WTC11 (cell line): ENCODE data around the gene BAIAP2. TPM values are rescaled to one million over a fixed set of nuclear protein-coding genes. Genes with fewer than 3 reads are reported as not detected.

ENCODE experiments used
- ATAC-seq: fragments of 200-7000 bp; cut with Tn5 transposase; 2 replicates; pipeline ENCODE4 v1.10.0; 2021; ENCODE audit warnings: mild to moderate bottlenecking, moderate library complexity
- CTCF ChIA-PET: fragments of 300-600 bp; sonication (Branson Sonifier 250); formaldehyde crosslinking; loops from one replicate; lab custom pipeline; 2021; ENCODE audit warnings: antibody characterized with exemption; lab: Charles Lee
- POLR2A ChIA-PET: fragments of 350-600 bp; sonication (Branson Sonifier 250); formaldehyde crosslinking; loops from one replicate; lab custom pipeline; 2021; ENCODE audit warnings: antibody characterized with exemption; lab: Charles Lee
- DNase-seq: peaks from one replicate; pipeline ENCODE4 v3.0.0; 2021; ENCODE audit warnings: low spot score
- H3K27ac Mint-ChIP-seq: 2 replicates; pipeline ENCODE4 v1.8.0; 2021; ENCODE audit warnings: mixed read lengths
- H3K27me3 Mint-ChIP-seq: 2 replicates; pipeline ENCODE4 v1.8.0; 2021; ENCODE audit warnings: low read depth, mild to moderate bottlenecking, moderate library complexity, mixed read lengths
- H3K36me3 Mint-ChIP-seq: 2 replicates; pipeline ENCODE4 v1.8.0; 2021; ENCODE audit warnings: mixed read lengths
- H3K4me1 Mint-ChIP-seq: 2 replicates; pipeline ENCODE4 v1.8.0; 2022; ENCODE audit warnings: mixed read lengths
- H3K4me3 Mint-ChIP-seq: 2 replicates; pipeline ENCODE4 v1.8.0; 2021; ENCODE audit warnings: mild to moderate bottlenecking, moderate library complexity, mixed read lengths
- H3K9me3 Mint-ChIP-seq: 2 replicates; pipeline ENCODE4 v1.8.0; 2021; ENCODE audit warnings: mixed read lengths
- ATF3 ChIP-seq: sonication (generic); formaldehyde crosslinking; conservative IDR thresholded peaks from 2 replicates; pipeline ENCODE4 v1.8.1; 2022; ENCODE audit warnings: mild to moderate bottlenecking, missing genetic modification reagents
- HMGA2 ChIP-seq: fragments of 250-450 bp; sonication (Bioruptor Pico); IDR thresholded peaks from 2 replicates; pipeline ENCODE4 v1.4.0; 2021; ENCODE audit warnings: mild to moderate bottlenecking, moderate library complexity
- KAT7 ChIP-seq: sonication (generic); formaldehyde crosslinking; IDR thresholded peaks from 2 replicates; pipeline ENCODE4 v1.8.1; 2023; ENCODE audit warnings: missing genetic modification reagents, mild to moderate bottlenecking, borderline replicate concordance
- NFYB ChIP-seq: sonication (generic); formaldehyde crosslinking; conservative IDR thresholded peaks from 2 replicates; pipeline ENCODE4 v1.8.0; 2022; ENCODE audit warnings: low read depth, missing genetic modification reagents
- NR3C1 ChIP-seq: sonication (generic); formaldehyde crosslinking; conservative IDR thresholded peaks from 2 replicates; pipeline ENCODE4 v1.8.1; 2023; ENCODE audit warnings: low read depth, mild to moderate bottlenecking, missing genetic modification reagents
- OVOL2 ChIP-seq: fragments of 250-450 bp; sonication (Bioruptor Pico); IDR thresholded peaks from 2 replicates; pipeline ENCODE4 v1.9.0; 2021; ENCODE audit warnings: mild to moderate bottlenecking, borderline replicate concordance
- SMAD4 ChIP-seq: sonication (generic); formaldehyde crosslinking; IDR thresholded peaks from 2 replicates; pipeline ENCODE4 v1.8.0; 2022; ENCODE audit warnings: mild to moderate bottlenecking, missing genetic modification reagents
- TEAD1 ChIP-seq: sonication (generic); formaldehyde crosslinking; IDR thresholded peaks from 2 replicates; pipeline ENCODE4 v1.8.0; 2022; ENCODE audit warnings: mild to moderate bottlenecking, missing genetic modification reagents
- ZNF121 ChIP-seq: sonication (generic); formaldehyde crosslinking; IDR thresholded peaks from 2 replicates; pipeline ENCODE4 v1.8.0; 2023; ENCODE audit warnings: missing genetic modification reagents
- ZNF219 ChIP-seq: sonication (generic); formaldehyde crosslinking; IDR thresholded peaks from 2 replicates; pipeline ENCODE4 v1.8.0; 2023; ENCODE audit warnings: missing genetic modification reagents, mild to moderate bottlenecking, borderline replicate concordance
- ZNF232 ChIP-seq: sonication (generic); formaldehyde crosslinking; IDR thresholded peaks from 2 replicates; pipeline ENCODE4 v1.8.0; 2022; ENCODE audit warnings: mild to moderate bottlenecking, missing genetic modification reagents
- ZNF425 ChIP-seq: fragments of 250-450 bp; sonication (Bioruptor Pico); conservative IDR thresholded peaks from 2 replicates; pipeline ENCODE4 v1.9.0; 2021; ENCODE audit warnings: mild to moderate bottlenecking
- ZNF671 ChIP-seq: fragments of 250-450 bp; sonication (Bioruptor Pico); IDR thresholded peaks from 2 replicates; pipeline ENCODE4 v1.8.0; 2021; ENCODE audit warnings: mild to moderate bottlenecking
- total RNA-seq: library from RNA; stranded (reverse); gene quantifications from 3 replicates; pipeline ENCODE4 v1.2.3, GENCODE V29; 2021
- TF ChIP-seq, protein P1 (sequence below): sonication (generic); formaldehyde crosslinking; IDR thresholded peaks from 2 replicates; pipeline ENCODE4 v1.8.1; 2023; ENCODE audit warnings: mild to moderate bottlenecking, missing genetic modification reagents
- TF ChIP-seq, protein P2 (sequence below): sonication (generic); formaldehyde crosslinking; IDR thresholded peaks from 2 replicates; pipeline ENCODE4 v1.8.0; 2022; ENCODE audit warnings: missing genetic modification reagents
- TF ChIP-seq, protein P3 (sequence below): fragments of 250-450 bp; sonication (Bioruptor Pico); IDR thresholded peaks from 2 replicates; pipeline ENCODE4 v1.9.0; 2021; ENCODE audit warnings: mild to moderate bottlenecking, borderline replicate concordance
- TF ChIP-seq, protein P4 (sequence below): fragments of 250-450 bp; sonication (Bioruptor Pico); IDR thresholded peaks from 2 replicates; pipeline ENCODE4 v1.9.0; 2021; ENCODE audit warnings: moderate library complexity, mild to moderate bottlenecking, inconsistent platforms, borderline replicate concordance
- TF ChIP-seq, protein P5 (sequence below): sonication (generic); formaldehyde crosslinking; IDR thresholded peaks from 2 replicates; pipeline ENCODE4 v1.8.1; 2022; ENCODE audit warnings: missing genetic modification reagents, borderline replicate concordance
- TF ChIP-seq, protein P6 (sequence below): fragments of 250-450 bp; sonication (Bioruptor Pico); IDR thresholded peaks from 2 replicates; pipeline ENCODE4 v1.9.0; 2021; ENCODE audit warnings: mild to moderate bottlenecking

Gene BAIAP2
- total RNA-seq, 1 experiment from 2014 or later, result 20.7 TPM

DNA sequence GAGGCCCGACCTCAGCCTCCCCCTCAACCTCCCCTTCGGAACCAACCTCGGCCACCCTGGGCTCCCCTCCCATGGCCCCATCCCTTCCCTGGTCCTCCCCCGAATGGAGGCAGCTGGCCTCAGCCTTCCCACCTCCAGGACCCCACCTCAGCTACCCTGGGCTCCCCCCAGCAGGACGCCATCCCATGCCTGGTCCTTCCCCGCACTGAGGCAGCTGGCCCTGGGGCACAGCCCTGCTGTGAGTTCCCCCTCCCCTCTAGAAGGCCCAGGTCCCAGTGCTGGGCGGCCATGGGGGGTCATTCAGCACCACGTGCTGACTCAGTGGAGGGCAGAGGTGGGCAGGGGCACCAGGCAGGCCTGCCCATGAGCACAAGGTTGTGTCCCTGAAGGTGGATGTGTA is 101.4 kb downstream of the BAIAP2 start (continued):
- TF ChIP-seq, protein P1, sequence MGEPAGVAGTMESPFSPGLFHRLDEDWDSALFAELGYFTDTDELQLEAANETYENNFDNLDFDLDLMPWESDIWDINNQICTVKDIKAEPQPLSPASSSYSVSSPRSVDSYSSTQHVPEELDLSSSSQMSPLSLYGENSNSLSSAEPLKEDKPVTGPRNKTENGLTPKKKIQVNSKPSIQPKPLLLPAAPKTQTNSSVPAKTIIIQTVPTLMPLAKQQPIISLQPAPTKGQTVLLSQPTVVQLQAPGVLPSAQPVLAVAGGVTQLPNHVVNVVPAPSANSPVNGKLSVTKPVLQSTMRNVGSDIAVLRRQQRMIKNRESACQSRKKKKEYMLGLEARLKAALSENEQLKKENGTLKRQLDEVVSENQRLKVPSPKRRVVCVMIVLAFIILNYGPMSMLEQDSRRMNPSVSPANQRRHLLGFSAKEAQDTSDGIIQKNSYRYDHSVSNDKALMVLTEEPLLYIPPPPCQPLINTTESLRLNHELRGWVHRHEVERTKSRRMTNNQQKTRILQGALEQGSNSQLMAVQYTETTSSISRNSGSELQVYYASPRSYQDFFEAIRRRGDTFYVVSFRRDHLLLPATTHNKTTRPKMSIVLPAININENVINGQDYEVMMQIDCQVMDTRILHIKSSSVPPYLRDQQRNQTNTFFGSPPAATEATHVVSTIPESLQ, result no peak
- TF ChIP-seq ATF3 (CRISPR knock-in tag) (no peak), ZNF425 (CRISPR knock-in tag) (no peak), TEAD1 (CRISPR knock-in tag) (no peak), NFYB (CRISPR knock-in tag) (no peak), ZNF671 (no peak)

DNA sequence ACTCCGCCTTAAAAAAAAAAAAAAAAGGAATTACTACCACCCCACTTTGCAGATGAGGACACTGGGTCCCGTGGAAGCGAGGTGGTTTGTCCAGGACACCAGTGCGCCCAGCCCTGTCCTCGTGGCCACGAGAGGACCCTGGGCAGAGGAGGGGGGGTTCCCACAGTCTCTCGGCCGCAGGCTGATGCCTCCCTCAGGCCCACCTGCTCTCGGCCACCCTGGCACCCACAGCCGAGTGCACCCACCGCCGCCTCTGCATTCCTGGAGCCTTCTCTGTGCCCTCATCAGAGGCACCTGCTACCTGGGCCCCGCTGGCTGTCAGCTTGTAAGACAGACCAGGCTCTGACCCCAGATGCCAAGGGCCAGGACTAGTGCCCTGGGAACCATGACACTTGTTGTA is 102.3 kb downstream of the BAIAP2 start:
- Mint-ChIP-seq H3K36me3 (peaks cover 14% of the 10 kb centered on the region; the same call in 1 of the 2 replicates), H3K27ac (no peak overlapping the region), H3K4me1 (no peaks in the 10 kb centered on the region), H3K27me3 (no peaks in the 10 kb centered on the region), H3K4me3 (no peak overlapping the region), H3K9me3 (peaks cover 19% of the 10 kb centered on the region)
- DNase-seq, result no peak
- POLR2A ChIA-PET, result no interaction called here
- CTCF ChIA-PET, result no interaction called here
- no peak for ATAC-seq
- TF ChIP-seq, protein P2, sequence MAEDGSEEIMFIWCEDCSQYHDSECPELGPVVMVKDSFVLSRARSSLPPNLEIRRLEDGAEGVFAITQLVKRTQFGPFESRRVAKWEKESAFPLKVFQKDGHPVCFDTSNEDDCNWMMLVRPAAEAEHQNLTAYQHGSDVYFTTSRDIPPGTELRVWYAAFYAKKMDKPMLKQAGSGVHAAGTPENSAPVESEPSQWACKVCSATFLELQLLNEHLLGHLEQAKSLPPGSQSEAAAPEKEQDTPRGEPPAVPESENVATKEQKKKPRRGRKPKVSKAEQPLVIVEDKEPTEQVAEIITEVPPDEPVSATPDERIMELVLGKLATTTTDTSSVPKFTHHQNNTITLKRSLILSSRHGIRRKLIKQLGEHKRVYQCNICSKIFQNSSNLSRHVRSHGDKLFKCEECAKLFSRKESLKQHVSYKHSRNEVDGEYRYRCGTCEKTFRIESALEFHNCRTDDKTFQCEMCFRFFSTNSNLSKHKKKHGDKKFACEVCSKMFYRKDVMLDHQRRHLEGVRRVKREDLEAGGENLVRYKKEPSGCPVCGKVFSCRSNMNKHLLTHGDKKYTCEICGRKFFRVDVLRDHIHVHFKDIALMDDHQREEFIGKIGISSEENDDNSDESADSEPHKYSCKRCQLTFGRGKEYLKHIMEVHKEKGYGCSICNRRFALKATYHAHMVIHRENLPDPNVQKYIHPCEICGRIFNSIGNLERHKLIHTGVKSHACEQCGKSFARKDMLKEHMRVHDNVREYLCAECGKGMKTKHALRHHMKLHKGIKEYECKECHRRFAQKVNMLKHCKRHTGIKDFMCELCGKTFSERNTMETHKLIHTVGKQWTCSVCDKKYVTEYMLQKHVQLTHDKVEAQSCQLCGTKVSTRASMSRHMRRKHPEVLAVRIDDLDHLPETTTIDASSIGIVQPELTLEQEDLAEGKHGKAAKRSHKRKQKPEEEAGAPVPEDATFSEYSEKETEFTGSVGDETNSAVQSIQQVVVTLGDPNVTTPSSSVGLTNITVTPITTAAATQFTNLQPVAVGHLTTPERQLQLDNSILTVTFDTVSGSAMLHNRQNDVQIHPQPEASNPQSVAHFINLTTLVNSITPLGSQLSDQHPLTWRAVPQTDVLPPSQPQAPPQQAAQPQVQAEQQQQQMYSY (CRISPR knock-in tag), result no peak
- no peak for TF ChIP-seq OVOL2
- TF ChIP-seq NR3C1 (CRISPR knock-in tag), result no peak
- TF ChIP-seq, protein P3, sequence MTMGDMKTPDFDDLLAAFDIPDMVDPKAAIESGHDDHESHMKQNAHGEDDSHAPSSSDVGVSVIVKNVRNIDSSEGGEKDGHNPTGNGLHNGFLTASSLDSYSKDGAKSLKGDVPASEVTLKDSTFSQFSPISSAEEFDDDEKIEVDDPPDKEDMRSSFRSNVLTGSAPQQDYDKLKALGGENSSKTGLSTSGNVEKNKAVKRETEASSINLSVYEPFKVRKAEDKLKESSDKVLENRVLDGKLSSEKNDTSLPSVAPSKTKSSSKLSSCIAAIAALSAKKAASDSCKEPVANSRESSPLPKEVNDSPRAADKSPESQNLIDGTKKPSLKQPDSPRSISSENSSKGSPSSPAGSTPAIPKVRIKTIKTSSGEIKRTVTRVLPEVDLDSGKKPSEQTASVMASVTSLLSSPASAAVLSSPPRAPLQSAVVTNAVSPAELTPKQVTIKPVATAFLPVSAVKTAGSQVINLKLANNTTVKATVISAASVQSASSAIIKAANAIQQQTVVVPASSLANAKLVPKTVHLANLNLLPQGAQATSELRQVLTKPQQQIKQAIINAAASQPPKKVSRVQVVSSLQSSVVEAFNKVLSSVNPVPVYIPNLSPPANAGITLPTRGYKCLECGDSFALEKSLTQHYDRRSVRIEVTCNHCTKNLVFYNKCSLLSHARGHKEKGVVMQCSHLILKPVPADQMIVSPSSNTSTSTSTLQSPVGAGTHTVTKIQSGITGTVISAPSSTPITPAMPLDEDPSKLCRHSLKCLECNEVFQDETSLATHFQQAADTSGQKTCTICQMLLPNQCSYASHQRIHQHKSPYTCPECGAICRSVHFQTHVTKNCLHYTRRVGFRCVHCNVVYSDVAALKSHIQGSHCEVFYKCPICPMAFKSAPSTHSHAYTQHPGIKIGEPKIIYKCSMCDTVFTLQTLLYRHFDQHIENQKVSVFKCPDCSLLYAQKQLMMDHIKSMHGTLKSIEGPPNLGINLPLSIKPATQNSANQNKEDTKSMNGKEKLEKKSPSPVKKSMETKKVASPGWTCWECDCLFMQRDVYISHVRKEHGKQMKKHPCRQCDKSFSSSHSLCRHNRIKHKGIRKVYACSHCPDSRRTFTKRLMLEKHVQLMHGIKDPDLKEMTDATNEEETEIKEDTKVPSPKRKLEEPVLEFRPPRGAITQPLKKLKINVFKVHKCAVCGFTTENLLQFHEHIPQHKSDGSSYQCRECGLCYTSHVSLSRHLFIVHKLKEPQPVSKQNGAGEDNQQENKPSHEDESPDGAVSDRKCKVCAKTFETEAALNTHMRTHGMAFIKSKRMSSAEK, result no peak
- TF ChIP-seq ZNF232, result no peak
- TF ChIP-seq ZNF219 (CRISPR knock-in tag), result no peak
- TF ChIP-seq KAT7 (CRISPR knock-in tag), result no peak
- TF ChIP-seq HMGA2 (CRISPR knock-in tag), result no peak
- TF ChIP-seq, protein P4, sequence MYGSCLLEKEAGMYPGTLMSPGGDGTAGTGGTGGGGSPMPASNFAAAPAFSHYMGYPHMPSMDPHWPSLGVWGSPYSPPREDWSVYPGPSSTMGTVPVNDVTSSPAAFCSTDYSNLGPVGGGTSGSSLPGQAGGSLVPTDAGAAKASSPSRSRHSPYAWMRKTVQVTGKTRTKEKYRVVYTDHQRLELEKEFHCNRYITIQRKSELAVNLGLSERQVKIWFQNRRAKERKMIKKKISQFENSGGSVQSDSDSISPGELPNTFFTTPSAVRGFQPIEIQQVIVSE (CRISPR knock-in tag), result no peak
- TF ChIP-seq ZNF121 (CRISPR knock-in tag), result no peak
- TF ChIP-seq SMAD4, result no peak
- TF ChIP-seq, protein P5, sequence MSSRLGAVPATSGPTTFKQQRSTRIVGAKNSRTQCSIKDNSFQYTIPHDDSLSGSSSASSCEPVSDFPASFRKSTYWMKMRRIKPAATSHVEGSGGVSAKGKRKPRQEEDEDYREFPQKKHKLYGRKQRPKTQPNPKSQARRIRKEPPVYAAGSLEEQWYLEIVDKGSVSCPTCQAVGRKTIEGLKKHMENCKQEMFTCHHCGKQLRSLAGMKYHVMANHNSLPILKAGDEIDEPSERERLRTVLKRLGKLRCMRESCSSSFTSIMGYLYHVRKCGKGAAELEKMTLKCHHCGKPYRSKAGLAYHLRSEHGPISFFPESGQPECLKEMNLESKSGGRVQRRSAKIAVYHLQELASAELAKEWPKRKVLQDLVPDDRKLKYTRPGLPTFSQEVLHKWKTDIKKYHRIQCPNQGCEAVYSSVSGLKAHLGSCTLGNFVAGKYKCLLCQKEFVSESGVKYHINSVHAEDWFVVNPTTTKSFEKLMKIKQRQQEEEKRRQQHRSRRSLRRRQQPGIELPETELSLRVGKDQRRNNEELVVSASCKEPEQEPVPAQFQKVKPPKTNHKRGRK, result no peak
- TF ChIP-seq, protein P6, sequence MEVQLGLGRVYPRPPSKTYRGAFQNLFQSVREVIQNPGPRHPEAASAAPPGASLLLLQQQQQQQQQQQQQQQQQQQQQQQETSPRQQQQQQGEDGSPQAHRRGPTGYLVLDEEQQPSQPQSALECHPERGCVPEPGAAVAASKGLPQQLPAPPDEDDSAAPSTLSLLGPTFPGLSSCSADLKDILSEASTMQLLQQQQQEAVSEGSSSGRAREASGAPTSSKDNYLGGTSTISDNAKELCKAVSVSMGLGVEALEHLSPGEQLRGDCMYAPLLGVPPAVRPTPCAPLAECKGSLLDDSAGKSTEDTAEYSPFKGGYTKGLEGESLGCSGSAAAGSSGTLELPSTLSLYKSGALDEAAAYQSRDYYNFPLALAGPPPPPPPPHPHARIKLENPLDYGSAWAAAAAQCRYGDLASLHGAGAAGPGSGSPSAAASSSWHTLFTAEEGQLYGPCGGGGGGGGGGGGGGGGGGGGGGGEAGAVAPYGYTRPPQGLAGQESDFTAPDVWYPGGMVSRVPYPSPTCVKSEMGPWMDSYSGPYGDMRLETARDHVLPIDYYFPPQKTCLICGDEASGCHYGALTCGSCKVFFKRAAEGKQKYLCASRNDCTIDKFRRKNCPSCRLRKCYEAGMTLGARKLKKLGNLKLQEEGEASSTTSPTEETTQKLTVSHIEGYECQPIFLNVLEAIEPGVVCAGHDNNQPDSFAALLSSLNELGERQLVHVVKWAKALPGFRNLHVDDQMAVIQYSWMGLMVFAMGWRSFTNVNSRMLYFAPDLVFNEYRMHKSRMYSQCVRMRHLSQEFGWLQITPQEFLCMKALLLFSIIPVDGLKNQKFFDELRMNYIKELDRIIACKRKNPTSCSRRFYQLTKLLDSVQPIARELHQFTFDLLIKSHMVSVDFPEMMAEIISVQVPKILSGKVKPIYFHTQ (CRISPR knock-in tag), result no peak
